SK-N-SH treated with all-trans-retinoic acid at 6 μM for 48 hours (cell line): Measurements from ENCODE around the gene TSPAN9.

Experiments
- ISL1 ChIP-seq: fragments of 250-450 bp; sonication (Bioruptor Pico); IDR thresholded peaks from 2 replicates; pipeline ENCODE4 v2.1.2; 2022; ENCODE audit warnings: mild to moderate bottlenecking, moderate library complexity
- ZNF70 ChIP-seq: fragments of 450-650 bp; formaldehyde crosslinking; IDR thresholded peaks from 2 replicates; pipeline ENCODE4 v1.5.0; 2020; ENCODE audit warnings: mild to moderate bottlenecking, moderate library complexity
- ZNF8 ChIP-seq: fragments of 450-650 bp; formaldehyde crosslinking; IDR thresholded peaks from 2 replicates; pipeline ENCODE4 v1.5.0; 2020; ENCODE audit warnings: mild to moderate bottlenecking, moderate library complexity

GRCh38 chr12:3326156-3326849, 249.1 kb downstream of the TSPAN9 start:
- TF ChIP-seq ZNF8 (CRISPR knock-in tag) (no peak), ISL1 (CRISPR knock-in tag) (no peak), ZNF70 (no peak)
